ENCODE measurements around the gene NRBF2. TPM values are rescaled to one million over a fixed set of nuclear protein-coding genes. Genes with fewer than 3 reads are reported as not detected.
"Not testable (repeated sequence)": the region's sequence is repeated elsewhere in the genome, so short reads cannot be mapped to it uniquely, and the experiment has no call there.

The NRBF2 gene
- total RNA-seq (ENCODE audit: unreplicated experiment) = 31.0 TPM
- long read RNA-seq, transcript NRBF2-201 (4 exons, 1,853 nt) = major isoform, 41 of 47 reads
- long read RNA-seq, partial matches to known transcripts = 1 of 47 reads
- long read RNA-seq, other reads (novel, unspliced or antisense) = 4 of 47 reads

DNA sequence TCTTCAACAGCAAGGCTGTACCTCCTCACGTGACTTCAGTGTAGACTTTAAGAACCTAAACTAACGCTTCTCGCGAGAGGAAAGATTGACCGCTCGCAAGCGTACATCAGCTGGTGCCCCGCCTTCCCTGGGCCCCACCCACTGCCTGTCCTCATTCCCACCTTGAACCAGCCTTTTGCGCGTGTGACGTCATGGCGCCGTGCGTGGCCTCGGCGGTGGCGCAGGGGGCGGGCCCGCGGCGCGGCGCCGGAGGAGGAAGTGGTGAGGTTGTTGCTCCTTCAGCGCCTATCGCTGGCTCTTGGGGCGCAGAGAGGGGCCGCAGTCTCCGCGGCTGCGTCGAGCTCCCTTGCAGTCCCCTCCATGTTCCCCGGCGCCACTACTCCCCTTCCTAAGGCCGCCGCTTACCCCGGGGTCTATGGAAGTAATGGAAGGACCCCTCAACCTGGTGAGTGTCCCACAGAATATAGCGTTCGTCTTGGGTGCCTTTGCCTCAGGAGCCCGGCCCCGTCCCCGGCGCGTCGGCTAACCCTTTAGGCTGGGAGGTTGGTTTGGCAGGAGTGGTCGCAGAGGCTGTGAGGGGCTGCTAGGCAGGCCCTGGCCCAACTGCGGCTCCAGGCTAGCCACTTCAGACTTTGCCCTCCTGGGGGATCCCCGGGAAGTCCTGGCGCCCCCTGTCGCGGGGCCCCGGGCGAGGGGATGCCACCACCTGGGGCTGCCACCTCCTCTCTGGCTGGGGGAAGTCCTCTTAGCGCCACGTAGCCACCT lies at the start of gene NRBF2:
Gene NRBF2 (plus strand): TSS at position 273 of the 765 bp plus-strand sequence. CDS start 143 bp downstream, at position 416.
- peaks cover 19% of the 10 kb centered on the region for H3K36me3 Mint-ChIP-seq (ENCODE audit: unreplicated experiment)
- peaks cover 4% of the 10 kb centered on the region for H3K27me3 Mint-ChIP-seq (ENCODE audit: unreplicated experiment)
- peak; percentile 98 for DNase-seq
- peak within 1 kb of the TSS; percentile 84 for H3K27ac Mint-ChIP-seq (ENCODE audit: unreplicated experiment)
- peak within 1 kb of the TSS; percentile 85 for H3K4me3 Mint-ChIP-seq (ENCODE audit: unreplicated experiment)
- no peak for TF ChIP-seq CTCF (IDR thresholded peaks at IDR 0.05; ENCODE audit: partially characterized antibody, unreplicated experiment)
- H3K9me3 Mint-ChIP-seq (ENCODE audit: unreplicated experiment) = peaks cover 7% of the 10 kb centered on the region
- H3K4me1 Mint-ChIP-seq (ENCODE audit: low read depth, unreplicated experiment) = peaks cover 12% of the 10 kb centered on the region

- not testable (repeated sequence) for H3K27me3 Mint-ChIP-seq (ENCODE audit: unreplicated experiment); H3K27ac Mint-ChIP-seq (ENCODE audit: unreplicated experiment); H3K4me3 Mint-ChIP-seq (ENCODE audit: unreplicated experiment); H3K4me1 Mint-ChIP-seq (ENCODE audit: low read depth, unreplicated experiment); H3K36me3 Mint-ChIP-seq (ENCODE audit: unreplicated experiment); H3K9me3 Mint-ChIP-seq (ENCODE audit: unreplicated experiment); DNase-seq
Measured at GRCh38 chr10:63083406-63083805, 49.7 kb upstream of the NRBF2 start.

- H3K4me3 Mint-ChIP-seq (ENCODE audit: unreplicated experiment) = no peak overlapping the region
- H3K4me1 Mint-ChIP-seq (ENCODE audit: low read depth, unreplicated experiment) = peaks cover 3% of the 10 kb centered on the region
- peak; percentile 24 for DNase-seq
- no peak overlapping the region for H3K27ac Mint-ChIP-seq (ENCODE audit: unreplicated experiment)
- no peaks in the 10 kb centered on the region for H3K9me3 Mint-ChIP-seq (ENCODE audit: unreplicated experiment)
- H3K27me3 Mint-ChIP-seq (ENCODE audit: unreplicated experiment) = peaks cover 2% of the 10 kb centered on the region
- H3K36me3 Mint-ChIP-seq (ENCODE audit: unreplicated experiment) = no peaks in the 10 kb centered on the region
- TF ChIP-seq CTCF (IDR thresholded peaks at IDR 0.05; ENCODE audit: partially characterized antibody, unreplicated experiment) = peak; percentile 82
Measured at GRCh38 chr10:63083904-63084689, 49.0 kb upstream of the NRBF2 start.

GRCh38 chr10:63084690-63085382 lies 48.3 kb upstream of the NRBF2 start:
- H3K4me3 Mint-ChIP-seq (ENCODE audit: unreplicated experiment) = no peak overlapping the region
- H3K4me1 Mint-ChIP-seq (ENCODE audit: low read depth, unreplicated experiment) = peaks cover 3% of the 10 kb centered on the region
- no peak for TF ChIP-seq CTCF (IDR thresholded peaks at IDR 0.05; ENCODE audit: partially characterized antibody, unreplicated experiment)
- H3K27me3 Mint-ChIP-seq (ENCODE audit: unreplicated experiment) = peaks cover 2% of the 10 kb centered on the region
- H3K36me3 Mint-ChIP-seq (ENCODE audit: unreplicated experiment) = no peaks in the 10 kb centered on the region
- DNase-seq = no peak
- no peaks in the 10 kb centered on the region for H3K9me3 Mint-ChIP-seq (ENCODE audit: unreplicated experiment)
- no peak overlapping the region for H3K27ac Mint-ChIP-seq (ENCODE audit: unreplicated experiment)

- no peak overlapping the region for H3K4me3 Mint-ChIP-seq (ENCODE audit: unreplicated experiment)
- no peak for TF ChIP-seq CTCF (IDR thresholded peaks at IDR 0.05; ENCODE audit: partially characterized antibody, unreplicated experiment)
- H3K27ac Mint-ChIP-seq (ENCODE audit: unreplicated experiment) = no peak overlapping the region
- no peaks in the 10 kb centered on the region for H3K9me3 Mint-ChIP-seq (ENCODE audit: unreplicated experiment)
- no peaks in the 10 kb centered on the region for H3K36me3 Mint-ChIP-seq (ENCODE audit: unreplicated experiment)
- H3K27me3 Mint-ChIP-seq (ENCODE audit: unreplicated experiment) = no peaks in the 10 kb centered on the region
- DNase-seq = no peak
- H3K4me1 Mint-ChIP-seq (ENCODE audit: low read depth, unreplicated experiment) = no peaks in the 10 kb centered on the region
Measured at GRCh38 chr10:63093227-63093626, 39.9 kb upstream of the NRBF2 start.
